Measurements from ENCODE around the gene TCERG1L. TPM values are rescaled to one million over a fixed set of nuclear protein-coding genes. Genes with fewer than 3 reads are reported as not detected.

The TCERG1L gene
- total RNA-seq, 4 donors from 2014 or later = 0.41 TPM; not detected in 3

DNA sequence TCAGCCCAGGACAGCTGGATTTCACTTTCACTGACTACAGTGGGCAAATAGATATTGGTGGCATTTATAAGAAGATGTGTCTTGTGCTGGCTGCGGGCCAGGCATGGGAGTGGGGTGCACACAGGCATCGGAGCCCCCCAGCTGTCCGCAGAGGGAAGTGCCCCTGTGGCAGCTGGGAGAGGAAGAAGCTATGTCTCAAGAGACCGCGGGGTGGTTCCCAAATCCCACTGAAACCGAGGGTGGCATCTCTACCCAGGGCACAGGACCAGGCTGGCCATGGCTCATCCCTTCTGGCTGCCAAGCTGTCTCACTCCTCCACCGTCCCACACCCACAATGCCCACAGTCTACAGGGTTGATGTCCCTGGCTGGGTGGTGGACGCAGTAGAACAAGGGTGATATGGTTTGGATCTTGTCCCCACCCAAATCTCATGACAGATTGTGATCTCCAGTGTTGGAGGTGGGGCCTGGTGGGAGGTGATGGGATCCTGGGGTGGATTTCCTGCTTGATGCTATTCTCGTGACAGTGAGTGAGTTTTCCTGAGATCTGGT, 94.8 kb downstream of the TCERG1L start:
- H3K27me3 ChIP-seq = no peaks in the 10 kb centered on the region
- H3K4me3 ChIP-seq = no peak overlapping the region
- DNase-seq = no peak
- H3K9me3 ChIP-seq = no peaks in the 10 kb centered on the region
- TF ChIP-seq, protein P1, sequence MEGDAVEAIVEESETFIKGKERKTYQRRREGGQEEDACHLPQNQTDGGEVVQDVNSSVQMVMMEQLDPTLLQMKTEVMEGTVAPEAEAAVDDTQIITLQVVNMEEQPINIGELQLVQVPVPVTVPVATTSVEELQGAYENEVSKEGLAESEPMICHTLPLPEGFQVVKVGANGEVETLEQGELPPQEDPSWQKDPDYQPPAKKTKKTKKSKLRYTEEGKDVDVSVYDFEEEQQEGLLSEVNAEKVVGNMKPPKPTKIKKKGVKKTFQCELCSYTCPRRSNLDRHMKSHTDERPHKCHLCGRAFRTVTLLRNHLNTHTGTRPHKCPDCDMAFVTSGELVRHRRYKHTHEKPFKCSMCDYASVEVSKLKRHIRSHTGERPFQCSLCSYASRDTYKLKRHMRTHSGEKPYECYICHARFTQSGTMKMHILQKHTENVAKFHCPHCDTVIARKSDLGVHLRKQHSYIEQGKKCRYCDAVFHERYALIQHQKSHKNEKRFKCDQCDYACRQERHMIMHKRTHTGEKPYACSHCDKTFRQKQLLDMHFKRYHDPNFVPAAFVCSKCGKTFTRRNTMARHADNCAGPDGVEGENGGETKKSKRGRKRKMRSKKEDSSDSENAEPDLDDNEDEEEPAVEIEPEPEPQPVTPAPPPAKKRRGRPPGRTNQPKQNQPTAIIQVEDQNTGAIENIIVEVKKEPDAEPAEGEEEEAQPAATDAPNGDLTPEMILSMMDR (IDR thresholded peaks at IDR 0.05) = no peak
- TF ChIP-seq POLR2A (IDR thresholded peaks at IDR 0.05) = no peak
- no peak overlapping the region for H3K27ac ChIP-seq
- no peaks in the 10 kb centered on the region for H3K36me3 ChIP-seq
- no peaks in the 10 kb centered on the region for H3K4me1 ChIP-seq
- intact Hi-C loops (cut with DNase I; ENCODE audit: low total_unique reads) = no loop called here

DNA sequence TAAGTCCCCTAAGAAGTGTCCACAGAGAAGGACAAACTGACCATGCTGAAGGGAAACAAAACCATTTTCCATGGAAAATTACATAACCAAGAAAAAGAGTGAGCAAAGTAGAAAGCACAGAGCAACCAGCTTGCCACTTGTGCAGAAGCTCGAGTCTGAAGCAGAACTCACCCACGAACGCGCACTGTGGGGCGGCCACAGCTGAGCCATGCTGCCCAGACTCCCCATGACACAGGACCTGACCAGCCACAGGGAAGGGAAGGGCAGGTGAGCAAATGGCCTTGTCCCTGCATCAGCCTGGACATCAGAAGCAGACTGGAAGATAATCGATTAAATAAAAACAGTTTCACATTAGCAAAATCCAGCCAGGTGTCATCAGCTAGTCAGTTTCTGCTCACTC, 95.7 kb downstream of the TCERG1L start:
- H3K4me1 ChIP-seq = no peaks in the 10 kb centered on the region
- H3K27ac ChIP-seq = no peak overlapping the region
- TF ChIP-seq, protein P1 (IDR thresholded peaks at IDR 0.05) = no peak
- TF ChIP-seq POLR2A (IDR thresholded peaks at IDR 0.05) = no peak
- H3K27me3 ChIP-seq = no peaks in the 10 kb centered on the region
- no peaks in the 10 kb centered on the region for H3K36me3 ChIP-seq
- H3K4me3 ChIP-seq = no peak overlapping the region
- intact Hi-C loops (cut with DNase I; ENCODE audit: low total_unique reads) = no loop called here
- no peak for DNase-seq
- no peaks in the 10 kb centered on the region for H3K9me3 ChIP-seq

DNA sequence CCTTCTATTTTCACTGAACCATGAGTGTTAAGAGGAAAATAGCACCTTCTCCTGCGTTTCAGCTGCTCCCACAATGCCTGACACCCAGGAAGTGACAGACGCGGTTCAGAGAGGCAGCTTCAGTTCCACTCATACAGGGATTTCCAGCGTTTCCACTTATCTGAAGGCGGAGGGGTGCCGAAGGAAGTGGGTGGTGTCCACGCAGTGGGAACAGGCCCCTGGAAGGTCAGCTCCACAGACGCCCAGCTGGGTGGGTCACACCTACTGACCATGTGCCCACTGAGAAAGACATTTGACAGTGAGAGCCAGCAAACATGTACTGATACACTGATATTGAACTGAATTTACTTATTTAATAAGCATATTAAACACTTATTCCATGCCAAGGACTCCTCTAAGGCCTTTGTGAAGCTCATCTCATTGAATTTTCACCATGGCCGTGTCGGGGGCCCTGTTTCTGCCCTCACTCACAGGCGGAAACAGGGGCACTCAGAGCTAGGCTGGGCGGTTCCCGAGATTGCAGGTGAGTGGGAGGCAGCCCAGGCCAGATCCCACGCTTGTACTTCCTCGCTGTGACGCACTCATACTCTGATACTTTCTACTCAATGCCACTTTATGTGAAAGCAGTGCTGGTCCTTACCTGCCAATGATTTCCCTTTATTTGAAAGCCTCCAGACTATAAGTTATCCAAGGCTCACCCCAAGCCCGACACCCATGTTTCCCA, 96.8 kb downstream of the TCERG1L start:
- TF ChIP-seq, protein P1 (IDR thresholded peaks at IDR 0.05) = no peak
- TF ChIP-seq POLR2A (IDR thresholded peaks at IDR 0.05) = no peak
- no peaks in the 10 kb centered on the region for H3K9me3 ChIP-seq
- DNase-seq = peak in 1 of 2 donors; percentile 1
- H3K4me1 ChIP-seq = no peaks in the 10 kb centered on the region
- no peak overlapping the region for H3K27ac ChIP-seq
- intact Hi-C loops (cut with DNase I; ENCODE audit: low total_unique reads) = no loop called here
- H3K4me3 ChIP-seq = no peak overlapping the region
- no peaks in the 10 kb centered on the region for H3K27me3 ChIP-seq
- no peaks in the 10 kb centered on the region for H3K36me3 ChIP-seq

- Histone ChIP-seq H3K27ac (no peak overlapping the region), H3K4me3 (no peak overlapping the region), H3K36me3 (no peaks in the 10 kb centered on the region), H3K27me3 (no peaks in the 10 kb centered on the region), H3K4me1 (no peaks in the 10 kb centered on the region), H3K9me3 (no peaks in the 10 kb centered on the region)
- no peak for TF ChIP-seq POLR2A (IDR thresholded peaks at IDR 0.05)
- TF ChIP-seq, protein P1 (IDR thresholded peaks at IDR 0.05) = no peak
- DNase-seq = peak; percentile 0 to 1
- intact Hi-C loops (cut with DNase I; ENCODE audit: low total_unique reads) = no loop called here
Observed at GRCh38 chr10:131213741-131214505, 97.6 kb downstream of the TCERG1L start.
